HG03280 (cell line): Measurements from ENCODE around the gene S100P.
"Not testable (repeated sequence)": the region's sequence is repeated elsewhere in the genome, so short reads cannot be mapped to it uniquely, and the experiment has no call there.

Source experiments
- ATAC-seq: cut with Tn5 transposase; IDR thresholded peaks from one replicate; pipeline ENCODE4 v1.9.1; 2021; ENCODE audit warnings: mild to moderate bottlenecking, moderate library complexity; ENCODE audit not compliant: unreplicated experiment

S100P gene

DNA sequence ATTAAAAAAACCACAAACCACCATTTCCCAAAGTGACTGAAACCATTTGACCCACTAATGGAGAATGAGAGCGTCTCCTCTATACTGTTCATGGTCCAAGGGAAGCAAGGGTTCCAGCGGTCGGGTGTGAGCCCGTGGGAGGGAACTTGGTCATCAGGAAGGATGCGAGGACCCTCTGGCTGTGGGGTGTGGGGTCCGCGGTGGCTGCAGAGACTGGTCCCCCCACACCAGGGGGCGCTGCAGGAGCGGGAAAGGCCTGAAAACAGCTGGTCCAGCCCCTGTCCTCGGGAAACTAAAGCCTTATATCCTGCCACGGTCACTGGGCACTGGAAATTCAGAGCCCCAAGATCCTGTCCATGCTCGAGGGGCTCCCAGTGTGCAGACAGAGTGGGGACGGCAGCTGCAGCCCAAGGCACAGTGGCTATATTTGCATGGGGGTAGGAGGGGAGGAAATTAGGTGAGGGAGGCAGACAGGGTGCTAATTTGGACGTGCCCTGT, 26.6 kb downstream of the S100P start:
- ATAC-seq: no peak

DNA sequence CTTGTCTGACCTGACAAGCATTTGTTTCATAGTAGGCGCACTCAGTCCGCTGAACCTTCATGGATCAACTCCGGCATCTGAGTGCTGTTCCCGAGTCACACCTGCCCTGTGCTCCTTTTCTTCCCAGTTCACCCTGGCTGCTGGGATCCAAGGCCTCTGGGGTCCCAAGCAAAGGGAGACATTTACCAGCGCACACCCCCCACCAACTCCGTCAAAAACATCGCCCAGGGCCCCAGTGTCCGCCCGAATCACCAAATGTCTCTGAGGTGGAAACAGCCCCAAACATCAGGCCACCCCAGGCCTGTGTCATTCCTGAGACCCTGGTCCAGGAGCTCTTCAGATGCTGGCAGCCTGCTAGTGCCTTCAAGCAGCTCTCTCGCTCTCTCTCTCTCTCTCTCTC, 27.4 kb downstream of the S100P start:
- ATAC-seq: no peak

DNA sequence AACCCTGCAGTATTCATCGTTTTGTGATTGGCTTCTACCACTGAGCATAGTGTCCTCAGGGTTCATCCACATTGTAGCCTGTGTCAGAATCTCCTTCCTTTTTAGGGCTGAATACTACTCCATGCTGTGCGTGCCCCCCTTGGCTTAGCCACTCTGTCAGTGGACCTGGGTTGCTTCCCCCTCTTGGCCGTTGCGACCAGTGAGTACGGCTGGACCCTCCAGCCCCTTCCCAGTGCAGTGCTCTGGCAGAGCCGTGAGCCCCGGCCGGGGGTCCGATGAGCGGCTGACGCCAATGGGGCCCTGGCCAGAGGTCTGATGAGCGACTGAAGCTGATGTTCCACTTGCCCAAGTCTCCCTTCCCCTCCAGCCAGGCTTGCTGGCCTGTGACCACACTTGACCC, 29.2 kb downstream of the S100P start:
- no peak for ATAC-seq

DNA sequence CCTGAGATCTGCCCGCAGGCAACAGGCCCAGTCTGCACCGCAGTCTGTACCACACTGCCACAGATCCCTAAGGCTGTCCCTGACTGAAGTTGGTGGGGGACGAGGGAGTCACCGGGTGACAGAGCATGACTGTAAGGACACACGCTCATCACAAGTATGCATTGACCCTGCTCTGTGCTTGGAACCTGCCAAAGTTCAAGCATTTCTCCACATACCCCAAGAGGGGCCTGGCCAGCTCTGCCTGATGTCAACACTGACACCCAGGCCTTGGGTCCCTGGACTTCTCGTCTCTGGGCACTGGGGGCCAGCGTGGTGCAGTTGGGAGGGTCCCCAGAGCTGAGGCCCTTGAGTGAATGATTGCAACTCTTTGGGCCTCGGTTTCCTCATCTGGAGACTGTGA, 30.2 kb downstream of the S100P start:
- ATAC-seq: no peak

DNA sequence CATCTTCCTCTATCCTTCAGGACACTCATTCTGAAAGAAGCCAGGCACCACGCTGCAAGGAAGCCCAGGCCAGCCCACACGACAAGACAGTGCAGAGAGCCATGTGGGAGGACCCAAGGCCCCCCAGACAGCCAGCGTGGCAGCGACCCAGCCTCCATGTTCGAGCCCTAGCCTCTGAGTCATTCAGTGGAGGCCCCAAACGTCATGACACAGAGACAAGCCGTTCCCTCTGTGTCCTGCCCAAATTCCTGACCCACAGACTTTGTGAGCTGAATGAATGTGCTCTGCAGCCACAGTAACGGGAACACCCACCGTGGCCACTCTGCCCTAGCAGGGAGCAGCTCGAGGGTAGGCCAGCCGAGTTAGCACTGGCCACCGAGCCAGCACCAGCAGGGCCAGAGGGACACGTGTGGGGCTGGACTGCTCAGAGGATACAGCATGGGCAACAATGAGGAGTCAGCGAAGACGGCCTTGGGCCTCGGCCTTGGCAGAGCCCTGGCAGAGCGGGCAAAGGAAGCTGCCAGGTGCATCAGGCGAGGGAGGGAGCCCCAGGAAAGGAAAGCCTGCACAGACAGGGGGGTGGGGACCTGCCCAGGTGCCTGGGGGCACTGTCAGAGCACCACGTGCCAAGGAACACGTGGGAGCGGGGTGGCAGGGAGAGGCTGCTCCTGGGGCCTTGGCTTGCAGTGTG, 30.9 kb downstream of the S100P start:
- ATAC-seq: no peak

DNA sequence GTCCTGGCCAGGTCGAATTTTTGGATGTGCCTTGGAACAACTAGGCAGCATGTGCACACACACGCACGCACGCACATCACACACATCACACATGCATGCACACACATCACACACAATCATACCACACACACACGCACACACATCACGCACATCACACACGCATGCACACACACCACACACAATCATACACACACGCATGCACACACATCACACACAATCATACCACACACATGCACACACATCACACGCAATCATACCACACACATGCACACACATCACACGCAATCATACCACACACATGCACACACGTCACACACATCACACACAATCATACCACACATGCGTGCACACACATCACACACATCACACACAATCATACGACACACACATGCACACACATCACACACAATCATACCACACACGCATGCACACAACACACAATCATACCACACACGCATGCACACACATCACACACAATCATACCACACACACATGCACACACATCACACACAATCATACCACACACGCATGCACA, 31.8 kb downstream of the S100P start:
- not testable (repeated sequence) for ATAC-seq

DNA sequence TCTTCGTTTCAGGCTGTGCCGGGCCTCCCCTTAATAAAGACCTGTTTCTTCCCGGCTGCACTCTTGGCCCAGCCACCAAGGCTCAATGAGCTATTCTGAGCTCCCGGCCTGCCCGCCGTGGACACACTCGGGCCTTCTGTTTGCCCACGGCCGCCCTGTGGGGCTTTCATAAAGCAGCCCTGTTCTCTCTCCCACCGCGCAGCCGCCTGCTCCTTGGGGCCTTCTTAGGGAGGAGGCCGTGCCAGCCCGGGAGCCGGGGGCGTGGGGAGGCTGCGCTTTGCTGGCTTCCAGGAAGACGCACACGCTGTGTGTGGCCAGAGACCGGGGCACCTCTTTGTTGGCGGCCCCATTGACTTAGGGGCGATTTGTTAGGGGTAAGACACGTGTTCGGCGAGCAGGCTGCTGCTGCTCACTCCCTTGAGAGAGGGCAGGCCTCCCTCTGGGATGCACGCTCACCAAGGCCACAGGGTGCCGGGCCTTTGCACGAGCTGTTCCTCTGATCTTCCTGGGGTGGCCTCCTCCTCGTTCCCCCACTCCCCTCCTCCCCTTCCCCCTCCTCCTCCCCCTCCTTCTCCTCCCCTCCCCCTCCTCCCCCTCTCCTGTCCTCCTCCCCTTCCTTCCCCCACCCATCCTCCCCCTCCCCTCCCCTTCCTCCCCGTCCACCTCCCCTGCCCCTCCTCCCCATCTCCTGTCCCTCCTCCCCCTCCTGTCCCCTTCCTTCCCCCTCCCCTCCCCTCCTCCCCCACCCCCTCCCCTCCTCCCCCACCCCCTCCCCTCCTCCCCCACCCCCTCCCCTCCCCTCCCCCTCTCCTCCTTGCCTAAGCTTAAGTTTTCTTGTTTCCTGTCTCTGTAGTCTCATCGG, 33.6 kb downstream of the S100P start:
- no peak for ATAC-seq

DNA sequence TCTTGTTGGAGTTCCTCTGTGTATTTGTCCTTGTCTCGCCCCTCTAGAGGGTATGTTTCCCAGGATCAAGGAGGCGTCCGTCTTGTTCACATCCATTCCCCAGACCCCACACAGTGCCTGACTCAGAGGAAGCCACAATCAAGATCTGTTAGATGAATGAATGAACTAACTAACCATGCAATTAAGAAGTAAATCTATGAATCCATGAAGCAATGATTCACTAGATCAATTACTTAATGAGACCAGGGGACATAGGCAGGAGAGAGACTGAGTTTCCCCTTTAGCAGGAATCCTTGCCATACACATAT, 34.2 kb downstream of the S100P start:
- no peak for ATAC-seq

DNA sequence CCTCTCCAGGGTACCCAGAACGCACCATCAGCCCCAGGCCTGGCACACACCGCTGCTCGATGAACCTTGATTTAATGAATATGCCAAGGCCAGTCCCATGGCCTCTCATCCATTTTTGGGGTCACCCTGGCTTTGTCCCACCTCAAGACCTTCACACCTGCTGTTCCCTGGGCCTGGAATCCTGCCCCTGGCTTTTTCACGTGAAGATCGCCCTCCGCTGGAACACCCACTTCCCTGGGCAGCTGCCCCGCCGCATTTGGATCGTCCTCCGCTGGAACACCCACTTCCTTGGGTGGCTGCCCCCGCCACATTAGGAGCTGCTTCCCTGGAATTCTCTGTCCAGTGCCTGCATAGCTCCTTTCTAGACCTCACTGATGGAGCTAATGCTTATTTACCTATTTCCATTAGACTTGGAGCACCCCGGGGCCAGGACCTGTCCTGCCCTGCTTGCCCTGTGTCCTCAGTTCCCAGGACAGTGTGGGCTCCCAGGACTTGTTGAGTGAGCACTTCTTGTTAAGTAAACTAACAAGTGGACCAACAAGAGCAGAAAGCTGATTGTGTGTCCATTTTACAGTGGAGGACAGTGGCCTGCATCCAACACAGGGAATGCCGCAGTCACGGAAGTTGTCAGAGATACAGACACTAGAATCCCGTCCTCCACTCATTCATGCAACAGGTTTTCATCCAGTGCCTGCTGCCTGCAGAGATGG, 34.8 kb downstream of the S100P start:
- no peak for ATAC-seq

DNA sequence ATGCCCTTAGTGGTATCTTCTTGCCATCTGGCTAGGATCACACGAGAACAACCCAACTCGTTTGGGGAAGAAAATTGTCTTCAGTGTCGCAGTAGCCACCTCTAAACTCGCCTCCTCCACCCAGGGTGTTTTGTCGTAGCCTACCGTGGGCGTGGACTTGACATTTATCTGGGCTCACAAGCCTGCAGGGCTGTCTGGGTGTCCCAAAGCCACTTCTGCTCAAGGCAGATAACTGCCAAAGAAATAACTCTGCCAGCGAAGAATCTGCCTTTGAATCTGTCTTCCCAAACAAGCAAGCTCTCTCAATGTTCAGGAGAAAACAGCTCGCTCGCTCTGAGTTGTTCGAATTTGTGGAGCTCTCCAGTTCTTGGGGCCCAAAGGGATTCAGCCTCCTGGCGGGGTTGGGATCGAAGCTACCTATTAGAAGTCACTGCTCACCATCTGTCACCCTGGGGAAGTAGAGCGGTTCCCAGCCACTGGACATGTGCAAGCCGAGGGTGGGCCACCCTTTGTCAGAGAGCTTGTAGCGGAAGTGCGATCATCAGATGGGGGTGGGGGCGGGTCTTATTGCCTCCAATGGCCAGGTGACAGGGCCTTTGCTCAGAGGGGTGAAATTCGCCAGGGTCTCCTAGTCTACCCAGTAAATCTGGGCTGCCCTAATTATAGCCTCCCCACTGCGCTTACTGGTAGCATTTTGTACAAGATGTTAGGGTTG, 37.1 kb downstream of the S100P start:
- no peak for ATAC-seq

DNA sequence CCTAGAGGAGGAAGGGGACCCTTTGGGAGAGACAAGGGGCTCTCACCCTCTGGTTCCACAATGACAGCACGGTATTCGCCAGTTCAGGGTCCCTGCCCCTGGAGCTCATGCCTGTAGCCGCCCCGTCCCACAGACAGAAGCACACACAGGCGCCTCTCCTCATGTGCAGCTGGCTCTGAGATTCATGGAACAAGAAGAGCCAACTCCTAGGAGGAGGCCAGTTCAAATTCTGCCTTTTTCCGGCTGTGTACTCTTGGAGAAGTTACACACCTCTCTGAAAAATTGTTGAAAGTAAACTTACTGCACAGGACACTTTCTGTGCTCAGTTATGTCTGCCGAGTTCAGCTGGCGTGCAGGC, 37.6 kb downstream of the S100P start:
- ATAC-seq: no peak

DNA sequence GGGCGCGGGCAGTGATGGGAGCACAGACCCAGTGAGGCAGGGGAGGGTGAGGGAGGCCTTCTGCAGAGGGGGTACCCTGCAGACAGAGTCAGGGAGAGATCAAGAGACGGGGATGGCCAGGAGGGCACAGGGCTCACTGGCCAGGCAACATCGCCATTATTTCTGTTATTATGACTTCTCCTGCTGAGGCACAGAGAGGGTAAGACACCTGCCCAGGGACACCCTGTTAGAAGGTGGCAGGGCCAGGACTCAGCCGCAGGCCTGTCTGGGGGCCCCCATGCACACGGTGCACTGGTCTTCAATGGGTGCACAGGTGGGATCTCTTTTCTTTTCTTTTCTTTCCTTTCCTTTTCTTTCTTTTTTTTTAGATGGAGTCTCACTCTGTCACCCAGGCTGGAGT, 38.1 kb downstream of the S100P start:
- no peak for ATAC-seq

DNA sequence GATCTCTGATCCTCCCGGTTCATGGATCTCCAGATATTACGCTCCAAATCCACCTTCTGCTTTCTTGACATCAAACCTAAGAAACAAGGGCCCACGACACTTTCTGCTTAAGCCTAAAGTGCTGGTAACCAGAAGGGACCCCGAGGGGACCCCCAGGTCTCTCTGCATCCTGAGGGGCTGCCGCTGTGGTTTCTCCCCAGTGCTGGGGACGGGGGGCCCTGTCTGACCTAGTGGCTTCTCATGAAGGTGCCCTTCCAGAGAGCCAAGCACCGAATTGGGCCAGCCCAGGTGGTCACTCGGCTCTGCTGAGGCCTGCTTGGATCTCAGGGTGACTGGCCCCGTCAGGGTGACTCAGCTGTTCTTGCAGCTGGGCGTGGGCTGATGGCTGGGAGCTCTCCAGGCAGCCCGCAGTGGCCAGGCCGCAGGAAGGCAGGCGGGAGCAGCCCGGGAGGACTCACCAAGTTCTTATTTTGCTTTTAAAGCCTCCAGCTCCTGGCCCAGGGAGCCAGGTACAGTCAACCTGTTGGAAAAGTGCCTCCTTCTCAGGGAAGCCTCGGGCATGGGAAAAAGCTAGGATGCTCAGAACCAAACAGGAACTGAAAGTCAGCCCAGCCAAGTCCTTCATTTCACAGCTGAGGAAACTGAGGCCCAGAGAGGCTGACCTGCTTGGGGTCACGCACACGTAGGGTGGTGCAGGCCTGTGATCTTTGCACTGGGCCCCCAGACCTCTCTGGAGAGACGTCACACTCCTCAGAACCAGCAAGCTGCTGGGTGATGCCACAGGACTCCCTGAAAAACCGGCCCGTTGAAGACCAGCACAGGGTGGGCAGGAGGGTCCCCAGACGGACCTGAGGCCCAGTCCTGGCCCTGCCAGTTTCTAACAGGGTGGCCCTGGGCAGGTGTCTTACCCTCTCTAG, 39.0 kb downstream of the S100P start:
- ATAC-seq: no peak

DNA sequence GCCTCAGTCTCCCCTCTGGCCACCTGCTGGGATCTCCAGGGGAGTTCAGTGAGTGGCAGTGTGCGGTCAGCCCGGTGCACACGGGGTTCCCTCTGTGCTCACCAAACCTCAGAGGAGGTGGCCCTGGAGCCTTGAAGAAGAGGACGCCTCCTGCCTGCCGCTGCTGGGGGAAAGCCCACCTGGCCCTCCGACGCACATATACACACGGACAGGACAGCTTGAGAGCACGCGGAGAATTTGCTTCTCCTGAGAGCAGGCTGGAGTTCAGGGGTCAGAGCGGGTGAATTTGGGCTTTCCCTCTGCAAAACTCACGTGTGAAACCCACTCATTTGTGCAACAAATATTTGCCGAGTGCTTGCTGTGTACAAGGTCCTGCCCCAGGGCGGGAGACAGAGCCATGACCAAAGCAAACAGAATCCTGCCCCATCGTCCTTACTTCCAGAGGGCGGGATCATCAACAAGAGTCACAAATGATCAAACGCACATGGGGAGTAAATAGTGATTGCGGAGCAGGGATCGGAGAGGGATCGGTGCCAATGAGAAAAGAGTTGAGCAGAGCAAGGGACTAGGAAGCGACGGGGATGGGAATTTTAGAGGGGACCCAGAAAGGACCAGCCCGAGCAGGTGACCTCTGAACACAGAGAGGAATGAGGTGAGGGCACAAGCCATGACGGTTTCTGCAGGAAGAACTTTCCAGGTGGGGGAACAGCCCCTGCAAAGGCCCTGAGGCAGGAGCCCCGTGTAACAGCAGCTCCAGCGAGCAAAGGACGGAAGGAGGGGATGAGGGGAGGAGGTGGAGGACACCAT, 39.9 kb downstream of the S100P start:
- no peak for ATAC-seq

DNA sequence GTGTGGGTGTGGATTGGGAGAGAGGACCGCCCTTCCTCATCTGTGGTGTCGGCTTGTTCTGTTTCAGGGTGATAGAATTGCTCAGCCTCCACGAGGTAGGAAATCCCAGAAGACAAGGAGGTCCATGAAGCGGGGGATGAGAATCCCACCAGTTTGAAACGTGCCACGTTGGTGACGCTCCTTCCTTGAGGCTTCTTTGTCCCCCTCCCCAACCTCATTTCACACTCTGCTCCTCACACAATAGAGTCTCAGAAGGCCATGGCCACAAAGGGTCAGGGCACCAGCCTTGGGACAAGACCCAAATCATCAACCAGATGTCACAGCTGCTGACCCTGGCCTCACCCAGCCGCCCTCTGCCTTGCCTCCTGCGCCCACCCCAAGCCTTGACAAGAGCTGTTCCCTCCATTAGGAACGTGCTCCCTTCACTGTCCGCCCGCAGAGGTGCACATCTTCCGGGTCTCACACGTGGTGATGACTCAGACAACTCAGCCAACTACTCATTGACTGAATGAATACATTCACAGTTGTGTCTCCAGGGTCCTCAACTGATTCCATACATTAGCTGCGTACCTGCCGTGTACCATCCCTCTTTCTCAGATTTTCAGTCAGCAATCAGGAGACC, 40.6 kb downstream of the S100P start:
- ATAC-seq: no peak

DNA sequence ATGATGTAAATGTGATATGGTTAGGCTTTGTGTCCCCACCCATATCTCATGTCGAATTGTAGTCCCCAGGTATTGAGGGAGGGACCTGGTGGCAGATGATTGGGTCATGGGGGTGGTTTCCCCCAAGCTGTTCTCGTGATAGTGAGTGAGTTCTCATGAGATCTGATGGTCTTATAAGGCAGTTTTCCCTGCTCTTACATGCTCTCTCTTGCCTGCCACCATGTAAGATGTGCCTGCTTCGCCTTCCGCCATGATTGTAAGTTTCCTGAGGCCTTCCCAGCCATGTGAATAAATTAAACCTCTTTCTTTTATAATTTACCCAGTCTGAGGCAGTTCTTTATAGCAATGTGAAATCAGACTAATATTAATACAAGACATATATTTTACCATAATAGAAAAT, 46.2 kb downstream of the S100P start:
- ATAC-seq: no peak

DNA sequence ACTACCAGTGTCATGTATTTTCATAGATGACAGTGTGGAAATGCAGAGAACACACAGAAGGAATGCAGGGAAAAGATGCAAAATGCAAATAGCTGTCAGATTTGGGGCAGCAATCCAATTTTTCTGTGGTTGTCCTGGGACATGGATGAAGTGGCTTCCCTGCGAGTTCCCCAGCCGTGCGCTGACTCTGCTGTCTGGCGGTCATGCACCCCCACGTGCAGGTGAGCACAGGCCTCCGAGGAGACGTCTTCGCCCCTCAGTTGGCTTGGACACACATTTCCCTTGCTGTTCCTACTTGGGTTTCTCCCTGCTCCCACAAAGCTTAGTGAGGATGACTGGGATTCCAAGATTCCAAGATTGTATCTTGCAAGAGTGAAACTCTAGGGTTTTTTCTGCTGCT, 46.7 kb downstream of the S100P start:
- no peak for ATAC-seq

DNA sequence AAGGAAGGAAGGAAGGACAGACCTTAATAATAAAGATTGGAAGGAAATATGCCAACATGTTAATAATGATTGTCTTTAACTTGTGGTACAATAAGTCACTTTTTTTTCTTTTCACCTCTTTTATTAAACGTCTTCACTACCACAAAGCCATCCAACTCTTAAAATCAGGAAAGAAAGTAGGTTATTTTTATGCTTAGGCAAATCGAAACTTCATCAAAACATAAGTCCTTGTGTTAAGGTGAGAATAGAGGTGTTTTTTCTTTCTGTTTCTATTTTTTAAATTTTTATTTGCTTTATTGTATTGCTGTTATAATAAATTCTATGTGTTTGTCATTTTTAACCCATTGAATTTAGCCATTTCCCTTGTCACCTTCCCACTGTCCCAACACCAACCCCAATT, 48.8 kb downstream of the S100P start:
- no peak for ATAC-seq

DNA sequence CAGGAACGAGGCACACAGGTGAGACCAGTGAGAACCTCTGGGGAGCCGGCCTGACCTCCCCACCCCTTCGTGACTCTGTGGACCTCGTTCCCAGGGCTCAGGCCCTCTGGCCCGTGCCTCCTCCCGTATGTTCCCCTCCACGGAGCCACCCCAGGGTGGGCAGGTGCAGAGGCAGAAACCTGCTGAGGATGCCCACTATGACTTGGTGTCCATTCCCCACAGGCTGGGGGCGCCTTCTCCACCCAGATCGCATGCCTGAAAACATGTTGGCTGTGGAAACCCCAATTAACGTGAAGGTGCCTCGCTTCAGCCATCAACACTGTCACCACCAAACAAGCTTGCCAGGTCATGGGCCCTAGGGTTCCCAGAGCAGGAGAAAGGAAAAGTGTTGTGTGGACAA, 49.3 kb downstream of the S100P start:
- ATAC-seq: no peak
